ENCODE data around the gene RNLS.

RNLS gene

DNA sequence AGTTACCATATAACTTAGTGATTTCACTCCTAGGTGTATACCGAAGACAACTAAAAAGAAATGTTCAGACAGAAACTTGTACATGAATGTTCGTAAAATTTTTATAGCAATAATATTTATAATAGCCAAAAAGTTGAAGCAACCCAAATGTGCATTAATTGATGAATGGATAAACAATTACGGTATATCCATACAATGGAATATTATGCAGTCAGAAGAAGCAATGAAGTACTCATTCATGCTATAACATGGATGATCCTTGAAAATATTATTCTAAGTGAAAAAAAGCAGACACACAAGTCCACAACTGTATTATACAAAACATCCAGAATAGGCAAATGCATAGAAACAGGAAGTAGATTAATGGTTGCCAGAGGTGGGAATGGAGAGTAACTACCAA, 183.9 kb downstream of the RNLS start:
- no peaks in the 10 kb centered on the region for H4K20me1 ChIP-seq (ENCODE audit: insufficient read depth, low read length)
- no peaks in the 10 kb centered on the region for H3K27me3 ChIP-seq (ENCODE audit: insufficient read depth, low read length)
- H3K4me1 ChIP-seq (ENCODE audit: insufficient read depth, low read length, severe bottlenecking): no peaks in the 10 kb centered on the region
- H3K9me3 ChIP-seq (ENCODE audit: low read length): no peaks in the 10 kb centered on the region
- H3K9ac ChIP-seq (ENCODE audit: low read length): no peak overlapping the region
- H2AFZ ChIP-seq (ENCODE audit: low read length): no peak overlapping the region
- H3K4me3 ChIP-seq (ENCODE audit: low read depth, low read length, poor library complexity, severe bottlenecking): no peak overlapping the region
- H3F3A ChIP-seq (ENCODE audit: insufficient read depth, low read length): no peaks in the 10 kb centered on the region
- TF ChIP-seq CTCF (IDR thresholded peaks at IDR 0.05; ENCODE audit: low read length) (no peak), EZH2 (IDR thresholded peaks at IDR 0.05; ENCODE audit: borderline replicate concordance, low read length) (no peak)
- no peaks in the 10 kb centered on the region for H3K9me2 ChIP-seq (ENCODE audit: low read depth, low read length)
- no peak overlapping the region for H3K4me2 ChIP-seq (ENCODE audit: low read length)
- no peaks in the 10 kb centered on the region for H3K79me2 ChIP-seq (ENCODE audit: insufficient read depth, low read length)
- no peaks in the 10 kb centered on the region for H3K36me3 ChIP-seq (ENCODE audit: insufficient read depth, low read length)
- H3K27ac ChIP-seq (ENCODE audit: low read depth, low read length, poor library complexity, severe bottlenecking): no peak overlapping the region

DNA sequence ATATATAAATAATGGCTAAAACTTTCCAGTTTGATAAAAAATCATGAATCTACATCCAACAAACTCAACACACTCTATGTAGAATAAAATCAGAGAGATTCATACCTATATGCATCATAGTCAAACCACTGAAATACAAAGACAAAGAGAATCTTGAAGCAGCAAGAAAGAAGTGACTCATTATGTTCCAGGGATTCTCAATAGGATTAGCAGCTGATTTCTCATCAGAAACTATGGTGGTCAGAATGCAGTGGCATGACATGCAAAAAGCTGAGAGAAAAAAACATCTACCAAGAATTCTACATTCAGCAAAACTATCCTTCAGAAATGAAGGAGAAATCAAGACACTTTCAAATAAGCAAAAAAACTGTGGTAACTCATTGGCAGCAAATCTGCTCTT, 187.4 kb downstream of the RNLS start:
- peaks cover 8% of the 10 kb centered on the region for H3K4me1 ChIP-seq (ENCODE audit: insufficient read depth, low read length, severe bottlenecking)
- no peak overlapping the region for H3K9ac ChIP-seq (ENCODE audit: low read length)
- no peak for TF ChIP-seq EZH2 (IDR thresholded peaks at IDR 0.05; ENCODE audit: borderline replicate concordance, low read length)
- no peak for TF ChIP-seq CTCF (IDR thresholded peaks at IDR 0.05; ENCODE audit: low read length)
- H4K20me1 ChIP-seq (ENCODE audit: insufficient read depth, low read length): no peaks in the 10 kb centered on the region
- no peaks in the 10 kb centered on the region for H3K79me2 ChIP-seq (ENCODE audit: insufficient read depth, low read length)
- no peak overlapping the region for H3K27ac ChIP-seq (ENCODE audit: low read depth, low read length, poor library complexity, severe bottlenecking)
- no peaks in the 10 kb centered on the region for H3F3A ChIP-seq (ENCODE audit: insufficient read depth, low read length)
- H3K27me3 ChIP-seq (ENCODE audit: insufficient read depth, low read length): no peaks in the 10 kb centered on the region
- H3K4me3 ChIP-seq (ENCODE audit: low read depth, low read length, poor library complexity, severe bottlenecking): no peak overlapping the region
- H2AFZ ChIP-seq (ENCODE audit: low read length): no peak overlapping the region
- H3K4me2 ChIP-seq (ENCODE audit: low read length): no peak overlapping the region
- no peaks in the 10 kb centered on the region for H3K9me3 ChIP-seq (ENCODE audit: low read length)
- no peaks in the 10 kb centered on the region for H3K9me2 ChIP-seq (ENCODE audit: low read depth, low read length)
- H3K36me3 ChIP-seq (ENCODE audit: insufficient read depth, low read length): no peaks in the 10 kb centered on the region

DNA sequence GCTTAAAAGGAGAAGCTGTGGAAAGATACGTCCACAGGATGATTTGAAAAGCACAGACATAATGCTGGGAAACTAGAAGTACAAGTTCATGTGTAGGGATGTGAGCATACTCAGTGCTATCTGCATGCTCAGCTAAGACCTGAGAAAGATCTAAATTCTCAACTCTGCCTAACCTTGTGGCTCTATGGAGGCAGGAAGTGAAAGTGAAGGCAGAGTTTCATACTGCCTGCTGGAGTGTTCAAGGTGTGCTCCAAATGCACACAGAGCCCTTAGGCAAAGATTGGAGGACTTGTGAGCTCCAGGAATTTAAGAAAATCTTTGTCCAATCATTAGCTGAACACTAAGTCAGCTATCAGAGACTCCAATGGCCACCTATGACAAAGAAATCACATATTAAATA, 190.9 kb downstream of the RNLS start:
- Histone ChIP-seq H3K79me2 (ENCODE audit: insufficient read depth, low read length) (no peaks in the 10 kb centered on the region), H3K4me1 (ENCODE audit: insufficient read depth, low read length, severe bottlenecking) (peaks cover 40% of the 10 kb centered on the region), H3F3A (ENCODE audit: insufficient read depth, low read length) (no peaks in the 10 kb centered on the region), H3K4me2 (ENCODE audit: low read length) (no peak overlapping the region), H3K27ac (ENCODE audit: low read depth, low read length, poor library complexity, severe bottlenecking) (no peak overlapping the region), H3K9ac (ENCODE audit: low read length) (no peak overlapping the region), H4K20me1 (ENCODE audit: insufficient read depth, low read length) (no peaks in the 10 kb centered on the region), H3K36me3 (ENCODE audit: insufficient read depth, low read length) (no peaks in the 10 kb centered on the region), H2AFZ (ENCODE audit: low read length) (no peak overlapping the region), H3K27me3 (ENCODE audit: insufficient read depth, low read length) (no peaks in the 10 kb centered on the region), H3K9me3 (ENCODE audit: low read length) (no peaks in the 10 kb centered on the region), H3K4me3 (ENCODE audit: low read depth, low read length, poor library complexity, severe bottlenecking) (no peak overlapping the region), H3K9me2 (ENCODE audit: low read depth, low read length) (no peaks in the 10 kb centered on the region)
- TF ChIP-seq EZH2 (IDR thresholded peaks at IDR 0.05; ENCODE audit: borderline replicate concordance, low read length) (no peak), CTCF (IDR thresholded peaks at IDR 0.05; ENCODE audit: low read length) (no peak)

All from OCI-LY1 (cell line).